PFSK-1 (cell line): ENCODE measurements around the gene RPL41.

Source experiments
- FOXP2 ChIP-seq: optimal IDR thresholded peaks from 2 replicates; pipeline ENCODE3; 2011; ENCODE audit warnings: borderline replicate concordance, control low read depth, inconsistent platforms; ENCODE audit not compliant: insufficient read depth; ENCODE audit errors: extremely low read length, extremely low read depth
- POLR2AphosphoS5 ChIP-seq: IDR thresholded peaks from 2 replicates; pipeline ENCODE4 v1.6.1; 2012; ENCODE audit warnings: low read depth, mild to moderate bottlenecking, control low read depth, low read length, moderate library complexity
- REST ChIP-seq, 2 experiments: IDR thresholded peaks; 2 replicates each; pipeline versions ENCODE4 v1.6.1 to v1.8.0; 2011 to 2012; ENCODE audit warnings: low read depth in 2 of 2, low read length in 2 of 2, control low read depth in 1 of 2, inconsistent platforms in 1 of 2, mild to moderate bottlenecking in 1 of 2, moderate library complexity in 1 of 2; ENCODE audit not compliant: insufficient read depth in 1 of 2
- SIN3A ChIP-seq: IDR thresholded peaks from 2 replicates; pipeline ENCODE4 v1.6.1; 2012; ENCODE audit warnings: mild to moderate bottlenecking, low read length, moderate library complexity, borderline replicate concordance; ENCODE audit not compliant: insufficient read depth
- TAF1 ChIP-seq: IDR thresholded peaks from 2 replicates; pipeline ENCODE4 v1.6.1; 2012; ENCODE audit warnings: low read length, control low read depth, borderline replicate concordance; ENCODE audit not compliant: insufficient read depth

GRCh38 chr12:56101045-56101444, 15.4 kb upstream of the RPL41 start:
- no peak for TF ChIP-seq POLR2AphosphoS5
- TF ChIP-seq TAF1 = no peak
- TF ChIP-seq REST (IDR thresholded peaks at IDR 0.05; ENCODE audit: insufficient read depth in 1 of 2, low read depth in 2 of 2, low read length in 2 of 2) = no peak
- TF ChIP-seq SIN3A = no peak
- no peak for TF ChIP-seq FOXP2
